Islet of Langerhans (tissue), 1 donor: ENCODE results near the gene IL20RB.
"Not testable (repeated sequence)": the region's sequence is repeated elsewhere in the genome, so short reads cannot be mapped to it uniquely, and the experiment has no call there.

Source experiments
- FAIRE-seq: peaks from one replicate; lab custom pipeline; 2011; peaks lifted over from hg19 to GRCh38; lab: Jason Lieb, UNC

IL20RB gene

DNA sequence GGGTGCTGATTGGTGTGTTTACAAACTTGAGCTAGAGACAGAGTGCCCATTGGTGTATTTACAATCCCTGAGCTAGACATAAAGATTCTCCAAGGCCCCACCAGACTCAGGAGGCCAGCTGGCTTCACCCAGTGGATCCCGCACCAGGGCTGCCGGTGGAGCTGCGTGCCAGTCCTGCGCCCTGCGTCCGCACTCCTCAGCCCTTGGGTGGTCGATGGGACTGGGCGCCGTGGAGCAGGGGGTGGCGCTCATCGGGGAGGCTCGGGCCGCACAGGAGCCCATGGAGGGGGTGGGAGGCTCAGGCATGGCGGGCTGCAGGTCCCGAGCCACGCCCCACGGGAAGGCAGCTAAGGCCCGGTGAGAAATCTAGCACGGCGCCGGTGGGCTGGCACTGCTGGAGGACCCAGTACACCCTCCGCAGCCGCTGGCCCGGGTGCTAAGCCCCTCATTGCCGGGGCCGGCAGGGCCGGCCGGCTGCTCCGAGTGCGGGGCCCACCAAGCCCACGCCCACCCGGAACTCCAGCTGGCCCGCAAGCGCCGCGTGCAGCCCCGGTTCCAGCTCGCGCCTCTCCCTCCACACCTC is 29.7 kb downstream of the IL20RB start:
- FAIRE-seq = not testable (repeated sequence)

DNA sequence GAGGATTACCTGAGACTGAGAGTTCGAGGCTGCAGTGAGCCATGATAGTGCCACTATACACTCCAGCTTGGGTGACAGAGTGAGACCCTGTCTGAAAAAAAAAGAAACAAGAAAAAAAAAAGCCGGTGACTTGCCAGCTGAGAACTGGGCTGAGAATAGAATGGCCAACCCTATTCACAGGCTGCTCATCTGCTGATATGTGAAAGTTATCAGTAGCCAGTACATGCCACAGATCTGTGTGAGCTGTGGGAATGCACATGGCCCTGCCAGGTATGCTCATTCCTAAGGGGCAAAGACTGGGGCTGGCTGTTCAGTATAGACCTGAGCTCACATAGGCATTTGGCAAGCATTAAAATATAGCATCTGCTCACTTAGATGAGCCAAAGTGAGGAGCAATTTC is 30.9 kb downstream of the IL20RB start:
- FAIRE-seq = no peak

DNA sequence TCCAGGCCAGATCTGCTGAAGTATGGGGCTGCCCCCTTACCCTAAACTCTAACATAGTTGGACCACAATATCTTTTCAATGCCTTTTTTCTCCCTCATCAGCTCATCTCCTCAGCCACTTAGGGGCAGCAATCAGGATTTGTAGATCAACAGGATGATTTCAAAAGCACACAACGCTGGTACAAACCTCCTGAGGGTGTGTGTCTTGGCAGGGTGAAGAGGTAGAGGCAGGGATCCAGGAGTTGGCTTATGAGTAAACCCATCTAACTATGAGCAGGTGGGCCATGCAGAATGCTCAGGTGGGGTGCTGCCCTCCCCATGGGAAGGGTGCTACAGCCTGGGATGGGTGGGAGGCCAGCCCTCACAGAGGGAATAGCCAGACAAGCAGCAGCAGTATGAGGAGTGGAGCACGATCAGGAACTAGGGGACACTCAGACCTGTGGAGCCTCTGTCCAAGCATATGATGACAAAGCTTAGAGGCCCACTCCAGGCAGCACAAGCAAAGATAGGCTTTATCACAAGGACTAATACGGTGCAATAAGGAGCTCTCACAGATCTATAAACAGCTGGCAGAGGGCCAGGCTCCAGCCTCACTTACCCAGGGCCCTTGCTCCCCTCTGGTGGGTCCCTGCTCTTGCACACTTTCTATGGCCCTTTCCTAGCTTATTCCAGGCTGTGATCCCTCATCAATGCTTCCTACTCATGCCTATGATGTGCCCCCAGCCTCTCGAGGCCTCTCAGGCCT is 32.2 kb downstream of the IL20RB start:
- FAIRE-seq = no peak

DNA sequence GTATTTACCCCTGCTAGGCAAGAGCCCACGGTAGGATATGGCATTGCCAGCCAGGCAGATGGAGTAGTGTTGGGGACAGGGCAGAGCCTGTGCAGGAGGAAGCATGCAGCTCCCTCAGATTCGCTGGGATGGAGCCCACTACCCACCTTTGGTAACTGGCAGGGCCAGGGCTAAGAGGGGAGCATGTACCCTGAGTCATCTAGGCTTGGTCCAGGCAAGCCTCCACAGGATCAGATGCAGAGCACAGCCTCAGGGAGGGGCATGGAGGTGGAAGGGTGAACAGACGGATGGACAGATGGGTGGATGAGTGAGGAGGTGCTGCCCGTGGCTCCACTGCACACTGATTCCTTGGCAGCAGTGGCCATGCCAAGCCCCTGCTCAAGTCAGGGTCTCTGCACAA is 33.0 kb downstream of the IL20RB start:
- FAIRE-seq = no peak

DNA sequence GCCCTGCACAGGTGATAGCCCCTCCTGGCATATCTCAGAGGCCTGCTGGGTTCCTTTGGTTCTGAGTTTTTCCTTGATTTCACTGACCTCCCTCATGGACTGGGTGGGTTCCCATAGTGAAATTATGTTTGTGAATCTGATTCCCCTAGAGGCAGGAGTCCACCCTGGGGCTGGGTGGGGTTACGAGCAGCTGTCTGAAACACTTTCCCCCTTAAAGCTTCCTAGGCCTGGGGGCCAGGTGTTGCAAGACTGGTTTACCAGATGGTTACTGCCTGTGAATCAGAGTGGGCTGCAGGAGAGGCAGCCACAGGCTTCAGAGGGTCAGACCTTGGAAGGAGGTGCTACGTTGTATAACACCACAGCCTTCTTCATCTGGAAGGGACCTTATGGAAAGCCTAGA is 34.3 kb downstream of the IL20RB start:
- no peak for FAIRE-seq

DNA sequence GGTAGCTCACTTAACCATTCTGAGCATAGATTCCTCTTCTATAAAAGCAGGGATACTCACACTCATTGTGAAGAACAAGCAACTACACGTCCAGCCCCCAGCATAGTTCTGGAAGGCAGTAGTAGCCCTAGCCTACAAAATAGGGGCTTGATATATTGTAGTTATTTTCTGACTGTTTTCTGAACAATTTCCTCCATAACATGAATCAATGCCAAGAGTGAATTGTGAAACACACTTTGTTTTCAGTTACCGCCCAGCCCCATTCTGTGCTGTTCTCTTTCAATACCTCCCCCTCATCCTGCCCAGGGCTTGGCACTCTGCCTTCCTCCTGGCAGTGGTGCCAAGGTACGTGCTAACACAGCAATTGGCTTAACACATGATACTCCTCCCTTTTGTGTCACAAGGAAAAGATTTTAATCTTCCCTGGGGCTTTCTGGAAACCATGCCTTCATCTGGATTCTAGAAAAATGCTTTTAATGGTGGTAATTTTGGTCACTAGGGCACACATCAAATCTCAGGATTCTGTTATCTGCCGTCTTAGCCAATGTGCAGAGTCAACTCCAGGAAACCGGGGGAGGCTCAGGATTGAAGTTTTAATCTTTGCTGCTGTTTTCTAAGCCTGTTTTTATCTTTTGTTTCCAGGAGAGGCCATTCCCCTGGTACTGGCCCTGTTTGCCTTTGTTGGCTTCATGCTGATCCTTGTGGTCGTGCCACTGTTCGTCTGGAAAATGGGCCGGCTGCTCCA is 37.2 kb downstream of the IL20RB start:
- no peak for FAIRE-seq

DNA sequence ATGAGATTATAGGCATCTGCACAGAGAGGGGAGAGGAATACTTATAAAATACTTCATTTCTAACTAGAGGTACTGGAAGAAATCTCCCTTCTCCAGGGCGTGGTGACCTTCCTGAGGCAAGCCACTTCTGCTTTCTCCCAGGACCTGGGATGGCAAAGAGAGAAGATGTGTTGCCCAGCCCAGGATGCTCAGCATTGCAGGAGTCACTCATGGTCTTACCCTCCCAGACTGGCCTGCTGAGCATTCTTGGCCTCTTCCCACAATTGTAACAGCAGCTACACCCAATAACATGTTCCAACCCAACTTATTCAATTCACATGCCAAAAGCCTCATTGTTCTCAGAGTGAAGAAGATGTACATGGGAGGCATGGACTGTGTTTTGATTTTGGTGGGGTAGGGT is 37.9 kb downstream of the IL20RB start:
- FAIRE-seq = no peak

DNA sequence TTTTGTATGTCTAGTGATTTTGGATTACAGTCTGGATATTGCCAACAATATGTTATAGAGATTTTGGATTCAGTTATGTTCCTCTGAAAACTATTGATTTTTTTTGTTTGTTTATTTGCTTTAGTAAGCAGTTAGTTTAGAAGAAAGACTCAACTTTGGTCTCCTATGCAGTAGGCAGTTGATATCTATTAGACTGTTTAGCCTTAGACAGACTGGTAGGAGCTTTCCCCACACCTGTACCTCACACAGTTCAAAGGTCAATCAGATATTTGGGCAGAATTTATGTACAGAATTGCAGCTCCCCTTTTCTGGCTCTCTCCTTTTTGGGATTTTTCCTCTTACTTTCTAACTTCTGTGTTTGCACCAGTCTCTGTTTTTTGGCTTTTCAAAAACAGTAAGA is 42.3 kb downstream of the IL20RB start:
- no peak for FAIRE-seq

DNA sequence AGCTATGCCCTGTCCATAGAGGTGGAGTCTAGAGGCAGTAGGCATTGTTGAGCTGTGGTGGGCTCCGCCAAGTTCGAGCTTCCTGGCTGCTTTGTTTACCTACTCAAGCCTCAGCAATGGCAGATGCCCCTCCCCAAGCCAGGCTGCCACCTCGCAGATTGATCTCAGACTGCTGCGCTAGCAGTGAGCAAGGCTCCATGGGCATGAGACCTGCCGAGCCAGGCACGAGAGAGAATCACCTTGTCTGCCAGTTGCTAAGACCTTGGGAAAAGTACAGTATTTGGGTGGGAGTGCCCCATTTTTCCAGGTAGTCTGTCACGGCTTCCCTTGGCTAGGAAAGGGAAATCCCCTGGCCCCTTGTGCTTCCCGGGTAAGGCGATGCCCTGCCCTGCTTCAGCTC is 49.6 kb downstream of the IL20RB start:
- not testable (repeated sequence) for FAIRE-seq

DNA sequence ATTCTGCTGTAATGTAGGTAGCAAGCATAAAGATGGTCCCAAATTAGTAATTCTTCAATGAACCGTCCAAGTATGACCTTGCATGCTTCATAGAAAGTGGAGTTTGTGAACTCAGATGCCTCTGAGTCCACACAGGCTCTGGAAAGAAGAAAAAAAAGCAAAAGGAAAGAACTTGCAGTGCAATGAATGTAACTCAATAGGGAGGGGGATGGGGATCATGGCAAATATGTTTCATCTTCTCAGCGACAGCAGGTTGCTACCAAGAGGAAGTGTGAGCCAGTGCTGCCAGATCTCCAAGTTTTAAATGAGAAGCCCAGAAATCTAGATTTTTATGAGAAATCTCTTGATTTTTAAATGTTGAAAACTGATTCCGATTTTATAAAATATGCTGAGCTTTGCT is 50.3 kb downstream of the IL20RB start:
- no peak for FAIRE-seq

DNA sequence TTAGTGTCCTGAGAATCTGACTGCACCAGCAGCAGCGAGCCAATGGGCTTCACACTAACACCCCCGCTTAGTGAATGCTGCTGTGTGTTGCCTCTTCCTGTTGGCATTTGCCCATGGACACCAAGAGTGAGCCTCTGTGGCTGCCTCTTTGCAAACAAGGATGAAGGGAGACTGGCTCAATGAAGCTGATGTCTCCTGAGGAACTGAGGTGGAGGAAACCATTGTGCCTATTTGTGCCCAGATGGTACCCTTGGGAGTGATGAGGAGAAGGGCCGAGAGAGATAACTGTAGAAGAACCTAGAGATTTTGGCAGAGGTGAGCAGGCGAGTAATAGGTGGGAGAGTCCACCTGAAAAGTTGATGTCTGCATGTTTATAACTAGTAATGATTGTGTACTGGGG is 51.2 kb downstream of the IL20RB start:
- no peak for FAIRE-seq

DNA sequence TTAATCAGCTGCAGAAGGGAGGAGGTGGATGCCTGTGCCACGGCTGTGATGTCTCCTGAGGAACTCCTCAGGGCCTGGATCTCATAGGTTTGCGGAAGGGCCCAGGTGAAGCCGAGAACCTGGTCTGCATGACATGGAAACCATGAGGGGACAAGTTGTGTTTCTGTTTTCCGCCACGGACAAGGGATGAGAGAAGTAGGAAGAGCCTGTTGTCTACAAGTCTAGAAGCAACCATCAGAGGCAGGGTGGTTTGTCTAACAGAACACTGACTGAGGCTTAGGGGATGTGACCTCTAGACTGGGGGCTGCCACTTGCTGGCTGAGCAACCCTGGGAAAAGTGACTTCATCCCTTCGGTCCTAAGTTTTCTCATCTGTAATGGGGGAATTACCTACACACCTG is 52.4 kb downstream of the IL20RB start:
- FAIRE-seq = no peak

DNA sequence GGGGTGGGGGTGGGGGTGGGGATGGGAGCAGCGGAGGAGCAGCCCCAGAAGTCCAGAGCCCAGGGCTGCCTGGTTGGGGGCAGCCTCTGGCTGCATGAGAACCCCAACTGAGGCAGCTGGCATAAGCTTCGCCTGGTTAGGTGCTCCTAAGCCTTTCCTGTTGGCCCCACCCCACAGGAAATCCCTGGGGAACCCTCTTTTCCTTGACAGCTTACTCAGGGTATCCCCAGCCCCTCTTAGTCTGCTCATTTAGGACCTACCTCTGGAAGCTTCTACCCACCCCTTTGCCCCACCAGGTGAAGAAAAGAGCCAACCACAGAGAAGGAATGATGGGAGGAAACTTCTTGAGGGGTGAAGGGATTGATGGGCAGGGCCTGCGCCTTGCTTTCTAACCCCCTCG is 53.4 kb downstream of the IL20RB start:
- no peak for FAIRE-seq

DNA sequence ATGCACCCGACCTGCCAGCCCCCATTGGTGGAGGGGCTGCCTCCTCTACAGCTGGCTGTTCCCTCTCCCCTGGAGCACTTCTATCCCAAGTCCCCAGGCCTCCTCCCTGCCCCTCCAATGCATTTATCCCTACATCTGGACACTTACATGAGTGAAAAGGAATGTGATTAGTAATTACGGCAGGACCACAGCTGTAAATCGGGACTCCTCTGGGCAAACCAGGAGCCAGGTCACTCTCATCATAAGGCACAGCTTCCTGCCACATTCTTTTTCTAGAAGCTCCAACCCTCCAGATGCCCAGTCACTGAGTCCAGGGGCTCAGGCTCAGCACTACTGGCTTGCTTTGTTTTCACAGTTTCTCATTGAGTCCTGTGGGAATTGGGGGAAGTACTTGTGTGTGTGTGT is 54.3 kb downstream of the IL20RB start:
- no peak for FAIRE-seq

DNA sequence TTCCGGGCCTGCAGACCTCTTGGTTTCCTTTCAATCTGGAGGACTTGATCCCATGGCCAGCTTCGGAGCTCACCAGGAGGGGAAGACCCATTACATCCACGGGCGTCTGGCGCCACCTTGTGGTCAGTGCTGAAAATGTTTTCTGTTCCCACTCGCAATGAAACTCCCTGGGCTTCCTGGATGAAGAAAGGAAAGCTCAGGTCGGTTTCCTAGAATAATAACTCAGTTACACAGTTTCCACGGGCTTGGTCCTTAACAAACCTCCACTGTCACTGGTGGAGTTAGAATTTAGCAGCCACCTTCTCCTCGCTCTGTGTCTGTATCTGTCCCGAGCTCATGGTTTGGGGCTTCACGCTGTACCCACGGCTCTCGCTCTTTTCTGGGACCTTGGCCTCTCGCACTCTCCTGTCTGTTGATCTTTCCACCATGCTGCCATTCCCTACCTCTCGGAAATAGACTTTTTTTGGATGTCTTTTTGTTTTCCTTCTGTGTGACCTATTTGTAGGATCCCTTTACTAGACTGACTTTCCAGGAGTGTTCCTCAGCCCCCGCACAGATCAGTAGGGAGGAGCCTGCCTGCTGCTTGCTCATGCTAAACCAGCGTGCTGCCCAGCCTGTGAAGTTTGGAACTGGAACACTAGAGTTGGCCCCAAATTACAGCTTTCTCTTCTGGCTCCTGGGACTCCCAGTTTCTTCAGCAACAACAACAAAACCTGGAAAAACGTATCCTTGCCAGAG is 56.3 kb downstream of the IL20RB start:
- FAIRE-seq = peak; percentile 94

DNA sequence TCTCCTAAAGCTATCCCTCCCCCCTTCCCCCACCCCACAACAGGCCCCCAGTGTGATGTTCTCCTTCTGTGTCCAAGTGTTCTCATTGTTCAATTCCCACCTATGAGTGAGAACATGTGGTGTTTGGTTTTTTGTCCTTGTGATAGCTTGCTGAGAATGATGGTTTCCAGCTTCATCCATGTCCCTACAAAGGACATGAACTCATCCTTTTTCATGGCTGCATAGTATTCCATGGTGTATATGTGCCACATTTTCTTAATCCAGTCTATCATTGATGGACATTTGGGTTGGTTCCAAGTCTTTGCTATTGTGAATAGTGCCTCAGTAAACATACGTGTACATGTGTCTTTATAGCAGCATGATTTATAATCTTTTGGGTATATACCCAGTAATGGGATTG is 59.5 kb downstream of the IL20RB start:
- FAIRE-seq = not testable (repeated sequence)

DNA sequence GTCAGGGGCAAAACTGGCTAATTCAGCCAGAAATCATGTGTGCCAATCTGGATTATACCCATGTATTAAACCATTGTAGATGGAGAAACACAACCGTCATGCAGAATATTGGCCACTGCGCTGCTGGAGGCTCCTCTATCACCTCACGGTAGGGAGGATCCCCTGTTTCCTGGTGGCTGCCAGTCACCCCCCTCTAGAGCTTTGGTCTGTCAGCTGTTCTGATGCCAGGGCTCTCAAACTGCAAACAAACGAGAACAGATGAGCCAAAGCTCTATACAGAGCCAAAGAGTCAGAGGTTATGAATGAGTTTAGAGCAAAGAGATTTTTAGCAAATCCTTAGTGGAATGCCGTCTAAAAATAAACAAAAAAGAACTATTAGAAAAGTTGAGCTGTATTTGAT is 62.5 kb downstream of the IL20RB start:
- no peak for FAIRE-seq

DNA sequence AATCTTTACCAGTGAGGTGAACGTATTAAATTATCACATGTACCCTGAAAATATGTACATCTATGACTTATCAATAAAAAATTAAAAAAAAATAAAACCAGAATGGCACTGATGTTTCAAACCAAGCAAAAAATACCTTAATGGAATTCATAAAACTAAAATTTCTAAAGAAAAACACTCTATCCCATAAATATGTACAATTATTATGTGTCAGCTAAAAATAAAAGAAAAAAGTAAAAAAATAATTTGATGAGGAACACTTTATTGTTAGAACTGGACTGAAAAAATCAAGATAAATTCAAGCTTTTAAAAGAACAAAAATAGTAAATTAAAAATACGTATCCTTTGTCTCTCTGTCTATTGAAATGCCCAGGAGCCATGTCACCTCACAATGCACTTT is 63.1 kb downstream of the IL20RB start:
- FAIRE-seq = no peak

DNA sequence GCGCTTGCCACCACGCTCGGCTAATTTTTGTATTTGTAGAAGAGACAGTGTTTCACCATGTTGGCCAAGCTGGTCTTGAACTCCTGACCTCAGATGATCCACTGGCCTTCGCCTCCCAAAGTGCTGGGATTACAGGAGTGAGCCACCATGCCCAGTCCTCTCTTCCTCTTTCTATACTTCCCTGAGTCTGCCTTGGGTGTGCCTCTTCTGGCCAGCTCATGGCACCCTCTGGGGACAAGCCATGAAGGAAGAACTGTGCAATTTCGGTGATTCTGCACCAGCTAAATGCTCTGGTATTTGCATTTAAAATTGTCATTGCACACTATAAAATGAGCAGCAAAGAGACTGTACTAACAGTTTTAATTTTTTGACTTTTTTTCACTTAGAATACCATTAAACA is 66.6 kb downstream of the IL20RB start:
- FAIRE-seq = no peak

DNA sequence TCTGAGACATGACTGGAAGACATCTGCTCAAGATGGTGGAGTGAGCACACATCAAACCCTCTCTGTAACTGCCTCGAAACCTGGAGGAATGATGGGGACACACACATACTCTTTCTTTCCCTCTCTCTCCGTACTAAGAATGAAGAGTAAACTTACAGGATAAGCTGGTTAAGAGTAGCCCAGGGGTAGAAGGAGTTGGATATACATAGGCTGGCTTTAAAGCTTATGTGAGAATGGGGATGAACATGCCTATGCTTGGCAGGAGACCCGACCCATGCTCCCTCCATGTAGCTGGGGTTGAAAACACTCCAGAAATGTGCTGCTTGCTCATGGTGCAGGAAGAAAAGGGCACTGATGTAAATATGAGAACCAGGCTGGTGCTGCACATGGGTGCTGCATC is 68.9 kb downstream of the IL20RB start:
- FAIRE-seq = no peak

DNA sequence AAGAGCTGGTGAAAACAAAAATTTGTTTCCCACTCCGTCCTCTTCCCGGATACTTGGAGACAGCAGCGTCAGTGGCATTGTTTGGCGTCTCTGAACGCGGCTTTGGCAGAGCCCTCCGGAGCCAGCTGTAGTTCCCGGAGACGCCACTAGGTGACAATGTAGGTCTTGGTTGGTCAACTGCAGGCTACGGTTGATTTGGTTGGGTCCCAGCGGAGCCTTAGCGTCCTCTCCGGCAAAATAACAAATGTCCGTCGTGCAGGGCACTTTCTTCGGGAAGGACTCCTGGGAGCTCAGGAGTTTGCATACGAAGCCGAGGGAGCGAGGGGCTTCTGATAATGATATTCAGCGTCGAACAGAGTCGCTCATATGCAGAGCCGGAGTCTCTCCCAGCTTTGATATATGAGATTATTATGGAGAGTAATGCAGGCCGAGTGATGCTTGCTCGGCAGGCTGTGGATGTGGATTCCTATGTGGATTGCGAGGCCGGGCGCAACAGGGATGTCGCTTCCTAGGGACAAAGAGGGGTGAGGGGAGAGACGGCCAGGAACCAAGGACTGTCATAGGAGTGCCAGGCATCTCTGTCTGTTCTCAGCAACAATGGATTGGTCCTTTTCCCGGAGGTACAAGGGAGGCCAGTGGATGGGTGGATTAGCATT is 74.8 kb downstream of the IL20RB start:
- no peak for FAIRE-seq

DNA sequence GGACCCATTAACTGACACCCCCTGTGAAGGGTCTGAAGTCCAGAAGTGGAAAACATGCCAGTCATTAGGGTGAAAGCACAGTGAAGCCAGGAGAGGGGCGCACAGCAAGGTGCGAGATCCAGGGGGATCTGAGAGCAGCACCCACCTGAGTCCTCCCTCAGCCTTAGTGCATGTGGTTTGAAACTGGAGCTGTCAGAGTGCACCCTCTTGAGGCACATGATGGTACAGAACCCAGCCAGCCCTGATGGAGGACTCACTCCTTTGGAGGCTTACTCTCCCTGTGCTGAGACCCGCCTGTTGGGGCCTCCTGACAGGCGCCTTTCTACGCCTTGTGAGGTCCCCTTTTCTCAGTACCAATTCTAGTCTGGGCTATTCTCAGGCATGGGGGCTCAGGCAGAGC is 77.8 kb downstream of the IL20RB start:
- FAIRE-seq = no peak
